Renal pelvis (tissue), 3 donors: ENCODE data around the gene GPN3. TPM values are rescaled to one million over a fixed set of nuclear protein-coding genes. Genes with fewer than 3 reads are reported as not detected.

Experiments used
- polyA plus RNA-seq, 3 donors: library from polyadenylated mRNA; unstranded; fragments of 120-200 nt; gene quantifications; one replicate each; pipeline ENCODE4 v1.2.1, GENCODE V29; 2013; ENCODE audit not compliant: insufficient read length in 3 of 3

GPN3 gene
- polyA plus RNA-seq, 3 donors = 34.8 to 37.5 (median 36.1) TPM

Other genes with a start within 250 kb of the GPN3 start
- 100 to 1,000 TPM; 161 to 167 (median 162) TPM for gene ATP2A2, start 187.0 kb downstream of the GPN3 start, polyA plus RNA-seq
- gene ANAPC7, start 64.5 kb downstream of the GPN3 start, polyA plus RNA-seq = 100 to 1,000 TPM in 1 of 3 donors, 10 to 100 TPM in 2; 63.4 to 103 (median 84.9) TPM
- gene ARPC3, start 17.9 kb downstream of the GPN3 start, polyA plus RNA-seq = 100 to 1,000 TPM; 232 to 250 (median 247) TPM
- gene FAM216A, start 588 bp upstream of the GPN3 start, polyA plus RNA-seq = 10 to 100 TPM; 14.8 to 20.1 (median 15.6) TPM
- 100 to 1,000 TPM; 123 to 154 (median 136) TPM for gene VPS29, start 33.9 kb upstream of the GPN3 start, polyA plus RNA-seq
- gene RAD9B, start 34.1 kb upstream of the GPN3 start, polyA plus RNA-seq = 1 to 10 TPM in 2 of 3 donors, under 1 TPM in 1; 0.83 to 1.7 (median 1.0) TPM
- 10 to 100 TPM; 17.7 to 20.9 (median 20.8) TPM for gene PPTC7, start 115.1 kb upstream of the GPN3 start, polyA plus RNA-seq
- 100 to 1,000 TPM in 2 of 3 donors, 10 to 100 TPM in 1; 73.3 to 119 (median 106) TPM for gene TCTN1, start 145.9 kb upstream of the GPN3 start, polyA plus RNA-seq
- gene HVCN1, start 220.9 kb upstream of the GPN3 start, polyA plus RNA-seq = 10 to 100 TPM in 1 of 3 donors, 1 to 10 TPM in 2; 9.8 to 10.2 (median 9.8) TPM